KMS-11 (cell line): ENCODE results near the gene ZNF79.
A peak's percentile ranks its signal among the peaks of the same experiment; 100 is the strongest.

Experiments used
- H2AFZ ChIP-seq: fragments of 200-600 bp; sonication (generic); 2 replicates; pipeline ENCODE4 v1.6.1; 2016; ENCODE audit warnings: antibody characterized with exemption, mixed run types, low read depth
- H3K27ac ChIP-seq: fragments of 200-600 bp; sonication (generic); 2 replicates; pipeline ENCODE4 v1.6.1; 2016; ENCODE audit warnings: mild to moderate bottlenecking, mixed run types
- H3K27me3 ChIP-seq: fragments of 200-600 bp; sonication (generic); 2 replicates; pipeline ENCODE4 v1.6.1; 2017; ENCODE audit warnings: mild to moderate bottlenecking, low read depth, mixed run types, moderate library complexity; ENCODE audit not compliant: insufficient read depth
- H3K36me3 ChIP-seq: fragments of 200-600 bp; sonication (generic); 2 replicates; pipeline ENCODE4 v1.6.1; 2017; ENCODE audit warnings: mild to moderate bottlenecking, mixed run types; ENCODE audit not compliant: insufficient read depth
- H3K4me1 ChIP-seq: fragments of 200-600 bp; sonication (generic); 2 replicates; pipeline ENCODE4 v1.6.1; 2016; ENCODE audit warnings: mild to moderate bottlenecking, low read depth, mixed run types; ENCODE audit not compliant: poor library complexity, severe bottlenecking
- H3K4me2 ChIP-seq: fragments of 200-600 bp; sonication (generic); 2 replicates; pipeline ENCODE4 v1.7.0; 2016; ENCODE audit warnings: mild to moderate bottlenecking, mixed run types
- H3K4me3 ChIP-seq: fragments of 200-600 bp; sonication (generic); IDR thresholded peaks from 2 replicates; pipeline ENCODE4 v1.6.1; 2017; ENCODE audit warnings: low read depth, low read length, mixed read lengths; ENCODE audit not compliant: insufficient read depth
- H3K79me2 ChIP-seq: fragments of 200-600 bp; sonication (generic); 2 replicates; pipeline ENCODE4 v1.6.1; 2016; ENCODE audit warnings: low read depth, mixed run types; ENCODE audit not compliant: insufficient read depth
- H3K9ac ChIP-seq: fragments of 200-600 bp; sonication (generic); 2 replicates; pipeline ENCODE4 v1.6.1; 2016; ENCODE audit warnings: mild to moderate bottlenecking, mixed run types
- H4K20me1 ChIP-seq: fragments of 200-600 bp; sonication (generic); 2 replicates; pipeline ENCODE4 v1.6.1; 2016; ENCODE audit warnings: mild to moderate bottlenecking, mixed run types; ENCODE audit not compliant: insufficient read depth
- CTCF ChIP-seq: fragments of 200-600 bp; sonication (generic); conservative IDR thresholded peaks from 2 replicates; pipeline ENCODE4 v1.6.1; 2017; ENCODE audit warnings: low read depth, mild to moderate bottlenecking, antibody characterized with exemption, low read length, moderate library complexity, mixed read lengths

ZNF79 gene

DNA sequence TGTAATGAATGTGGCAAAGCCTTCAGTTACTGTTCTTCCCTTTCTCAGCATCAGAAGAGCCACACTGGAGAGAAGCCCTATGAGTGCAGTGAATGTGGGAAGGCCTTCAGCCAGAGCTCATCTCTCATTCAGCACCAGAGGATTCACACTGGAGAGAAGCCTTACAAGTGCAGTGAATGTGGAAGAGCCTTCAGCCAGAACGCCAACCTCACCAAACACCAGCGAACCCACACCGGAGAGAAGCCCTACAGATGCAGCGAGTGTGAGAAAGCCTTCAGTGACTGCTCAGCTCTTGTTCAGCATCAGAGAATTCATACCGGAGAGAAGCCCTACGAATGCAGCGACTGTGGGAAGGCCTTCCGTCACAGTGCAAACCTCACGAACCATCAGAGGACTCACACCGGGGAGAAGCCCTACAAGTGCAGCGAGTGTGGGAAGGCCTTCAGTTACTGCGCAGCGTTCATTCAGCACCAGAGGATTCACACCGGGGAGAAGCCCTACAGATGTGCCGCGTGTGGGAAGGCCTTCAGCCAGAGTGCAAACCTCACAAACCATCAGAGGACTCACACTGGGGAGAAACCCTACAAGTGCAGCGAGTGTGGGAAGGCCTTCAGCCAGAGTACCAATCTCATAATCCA is 20.2 kb downstream of the ZNF79 start:
- no peak for TF ChIP-seq CTCF
- H4K20me1 ChIP-seq: peaks cover 2% of the 10 kb centered on the region; the same call in 1 of the 2 replicates
- H3K4me3 ChIP-seq: no peak overlapping the region
- no peak overlapping the region for H3K4me2 ChIP-seq
- H3K4me1 ChIP-seq: peaks cover 7% of the 10 kb centered on the region
- H3K27me3 ChIP-seq: no peaks in the 10 kb centered on the region
- peaks cover 30% of the 10 kb centered on the region; the same call in 1 of the 2 replicates for H3K36me3 ChIP-seq
- H3K9ac ChIP-seq: no peak overlapping the region
- H3K79me2 ChIP-seq: peaks cover 17% of the 10 kb centered on the region
- no peak overlapping the region for H3K27ac ChIP-seq
- H2AFZ ChIP-seq: no peak overlapping the region

- no peak for TF ChIP-seq CTCF
- peaks cover 38% of the 10 kb centered on the region; the same call in 1 of the 2 replicates for H3K36me3 ChIP-seq
- H3K79me2 ChIP-seq: peaks cover 25% of the 10 kb centered on the region
- H3K9ac ChIP-seq: no peak overlapping the region
- no peak overlapping the region for H3K4me3 ChIP-seq
- H3K27ac ChIP-seq: peak overlapping the region; percentile 7; the same call in 1 of the 2 replicates
- H3K4me1 ChIP-seq: peaks cover 13% of the 10 kb centered on the region
- H3K4me2 ChIP-seq: no peak overlapping the region
- H4K20me1 ChIP-seq: peaks cover 9% of the 10 kb centered on the region; the same call in 1 of the 2 replicates
- no peaks in the 10 kb centered on the region for H3K27me3 ChIP-seq
- H2AFZ ChIP-seq: no peak overlapping the region
These were observed 21.0 kb downstream of the ZNF79 start for GRCh38 chr9:127444921-127445850.

GRCh38 chr9:127445851-127446712 is 21.9 kb downstream of the ZNF79 start:
- peaks cover 13% of the 10 kb centered on the region for H3K4me1 ChIP-seq
- no peak overlapping the region for H3K4me3 ChIP-seq
- no peaks in the 10 kb centered on the region for H3K27me3 ChIP-seq
- TF ChIP-seq CTCF: no peak
- peaks cover 41% of the 10 kb centered on the region; the same call in 1 of the 2 replicates for H3K36me3 ChIP-seq
- peaks cover 9% of the 10 kb centered on the region; the same call in 1 of the 2 replicates for H4K20me1 ChIP-seq
- no peak overlapping the region for H2AFZ ChIP-seq
- H3K4me2 ChIP-seq: no peak overlapping the region
- no peak overlapping the region for H3K9ac ChIP-seq
- peak overlapping the region; percentile 29; the same call in 1 of the 2 replicates for H3K27ac ChIP-seq
- H3K79me2 ChIP-seq: peaks cover 34% of the 10 kb centered on the region
